Measurements from ENCODE around the gene HOXC9. TPM values are rescaled to one million over a fixed set of nuclear protein-coding genes. Genes with fewer than 3 reads are reported as not detected.
A peak's percentile ranks its signal among the peaks of the same experiment; 100 is the strongest.

Gene HOXC9
- total RNA-seq, 4 donors from 2014 or later, result 1.7 to 13.2 (median 1.9) TPM; not detected in 1

DNA sequence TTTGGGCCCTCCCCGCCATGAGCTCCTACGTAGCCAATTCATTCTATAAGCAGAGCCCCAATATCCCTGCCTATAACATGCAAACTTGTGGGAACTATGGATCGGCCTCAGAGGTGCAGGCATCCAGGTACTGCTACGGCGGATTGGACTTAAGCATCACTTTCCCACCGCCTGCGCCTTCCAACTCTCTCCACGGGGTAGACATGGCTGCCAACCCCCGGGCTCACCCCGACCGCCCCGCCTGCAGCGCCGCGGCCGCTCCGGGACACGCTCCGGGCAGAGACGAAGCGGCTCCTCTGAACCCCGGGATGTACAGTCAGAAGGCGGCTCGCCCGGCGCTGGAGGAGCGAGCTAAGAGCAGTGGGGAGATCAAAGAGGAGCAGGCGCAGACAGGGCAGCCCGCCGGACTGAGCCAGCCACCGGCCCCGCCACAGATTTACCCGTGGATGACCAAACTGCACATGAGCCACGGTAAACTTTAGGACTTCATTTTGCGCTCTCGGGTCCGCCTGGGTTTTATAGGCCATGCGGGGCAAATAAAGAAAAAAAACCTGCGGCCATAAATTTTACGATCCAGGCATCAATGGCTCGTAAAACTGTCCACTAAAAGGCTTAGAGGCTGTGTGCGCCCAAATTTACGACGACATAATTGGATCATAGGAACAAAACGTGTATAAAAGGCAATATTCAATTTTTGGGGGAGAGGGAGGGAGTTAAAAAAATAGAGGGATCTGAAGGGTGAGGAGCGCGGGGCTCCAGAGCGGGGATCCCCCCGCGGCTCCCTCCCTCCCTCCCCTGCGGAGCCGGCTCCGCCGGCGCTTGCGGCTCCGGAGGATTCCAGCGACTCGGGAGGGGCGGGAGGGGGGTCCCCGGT, 33.4 kb downstream of the HOXC9 start:
- Histone ChIP-seq H3K9me3 (peaks cover 0 to 4% (median 0%) of the 10 kb centered on the region in 4 donors), H3K4me1 (peaks cover 0 to 35% (median 9%) of the 10 kb centered on the region in 4 donors), H3K27ac (peak overlapping the region in 3 of 4 donors; percentile 55 to 94 (median 55)), H3K27me3 (peaks cover 0 to 13% of the 10 kb centered on the region in 2 donors), H3K36me3 (no peaks in the 10 kb centered on the region), H3K4me3 (peak overlapping the region; percentile 23 to 43 (median 40))
- DNase-seq, result peak in 1 of 3 donors; percentile 62
- TF ChIP-seq POLR2A (IDR thresholded peaks at IDR 0.05) (no peak), CTCF (IDR thresholded peaks at IDR 0.05) (no peak)

GRCh38 chr12:54033980-54034784, 34.2 kb downstream of the HOXC9 start:
- Histone ChIP-seq H3K4me1 (peaks cover 0 to 36% (median 9%) of the 10 kb centered on the region in 4 donors), H3K27me3 (peaks cover 0 to 13% of the 10 kb centered on the region in 2 donors), H3K9me3 (peaks cover 0 to 4% (median 0%) of the 10 kb centered on the region in 4 donors), H3K36me3 (no peaks in the 10 kb centered on the region), H3K27ac (peak overlapping the region in 3 of 4 donors; percentile 28 to 94 (median 55)), H3K4me3 (peak overlapping the region; percentile 23 to 43 (median 40))
- DNase-seq, result peak in 1 of 3 donors; percentile 53
- TF ChIP-seq POLR2A (IDR thresholded peaks at IDR 0.05), result no peak
- TF ChIP-seq CTCF (IDR thresholded peaks at IDR 0.05), result no peak

DNA sequence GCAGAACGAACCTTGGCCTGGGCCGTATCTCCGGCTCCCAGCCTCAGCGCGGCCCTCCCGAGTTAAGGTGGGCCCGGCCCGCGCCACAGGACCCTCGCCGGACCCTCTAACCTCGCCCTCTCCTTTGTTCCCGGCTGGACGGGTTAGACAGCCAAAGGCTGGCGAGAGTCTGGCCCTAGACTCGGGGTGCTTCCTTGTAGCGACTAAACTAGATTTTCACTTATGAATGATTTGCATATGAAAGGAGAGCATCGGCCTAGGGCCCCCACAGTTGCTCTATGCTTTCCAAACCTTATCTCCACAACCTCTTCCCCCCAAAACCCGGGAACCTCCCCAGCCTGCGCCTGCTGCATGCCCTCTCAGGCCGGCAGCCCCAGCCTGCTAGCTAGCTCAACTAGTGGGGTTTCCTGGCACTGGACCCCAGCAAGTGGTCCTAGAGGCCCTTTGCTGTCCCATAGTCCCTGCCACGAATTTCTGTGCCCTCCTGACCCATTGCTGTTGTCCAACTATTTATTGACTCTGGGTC, 34.9 kb downstream of the HOXC9 start:
- Histone ChIP-seq H3K27ac (peak overlapping the region in 2 of 4 donors; percentile 28 to 94), H3K9me3 (peaks cover 0 to 4% (median 0%) of the 10 kb centered on the region in 4 donors), H3K27me3 (peaks cover 0 to 13% of the 10 kb centered on the region in 2 donors), H3K4me3 (no peak overlapping the region), H3K4me1 (peaks cover 0 to 38% (median 9%) of the 10 kb centered on the region in 4 donors), H3K36me3 (no peaks in the 10 kb centered on the region)
- TF ChIP-seq POLR2A (IDR thresholded peaks at IDR 0.05), result no peak
- TF ChIP-seq CTCF (IDR thresholded peaks at IDR 0.05), result no peak
- no peak for DNase-seq

GRCh38 chr12:54035568-54036264, 35.8 kb downstream of the HOXC9 start:
- no peak overlapping the region for H3K4me3 ChIP-seq
- DNase-seq, result no peak
- H3K27me3 ChIP-seq, result peaks cover 0 to 10% of the 10 kb centered on the region in 2 donors
- no peaks in the 10 kb centered on the region for H3K36me3 ChIP-seq
- peak overlapping the region in 1 of 4 donors; percentile 39 for H3K27ac ChIP-seq
- H3K9me3 ChIP-seq, result peaks cover 0 to 4% (median 0%) of the 10 kb centered on the region in 4 donors
- TF ChIP-seq CTCF (IDR thresholded peaks at IDR 0.05) (no peak), POLR2A (IDR thresholded peaks at IDR 0.05) (no peak)
- peaks cover 0 to 38% (median 9%) of the 10 kb centered on the region in 4 donors for H3K4me1 ChIP-seq
